Measurements from ENCODE around the gene CELF2.

GRCh38 chr10:11224321-11224720, 206.6 kb downstream of the CELF2 start:
- TF ChIP-seq CTCF (IDR thresholded peaks at IDR 0.05; ENCODE audit: poor library complexity) = no peak
- no peak for TF ChIP-seq EZH2 (IDR thresholded peaks at IDR 0.05; ENCODE audit: borderline replicate concordance)

Measured in hepatocyte (in vitro differentiated cells).